IMR-90 (cell line): Measurements from ENCODE around the gene WDR6. TPM values are rescaled to one million over a fixed set of nuclear protein-coding genes. Genes with fewer than 3 reads are reported as not detected.
"Not testable (repeated sequence)": the region's sequence is repeated elsewhere in the genome, so short reads cannot be mapped to it uniquely, and the experiment has no call there.

Experiments
- ATAC-seq: fragments of 200-7000 bp; cut with Tn5 transposase; 2 replicates; pipeline ENCODE4 v1.9.1; 2020; ENCODE audit warnings: low read depth, mild to moderate bottlenecking, moderate library complexity
- BruUV-seq: library from RNA; stranded (reverse); fragments of 400-500 nt; replicated peaks from 2 replicates; lab custom pipeline; 2021; lab: Mats Ljungman, UMichigan
- CTCF ChIA-PET: fragments of 300-600 bp; formaldehyde crosslinking; extraction: SDS; loops from one replicate; lab custom pipeline; 2021; ENCODE audit warnings: antibody characterized with exemption; lab: Yijun Ruan, JAX
- POLR2A ChIA-PET: fragments of 300-600 bp; sonication (Branson Sonifier 250); formaldehyde crosslinking; loops from one replicate; lab custom pipeline; 2022; ENCODE audit warnings: antibody characterized with exemption; ENCODE audit not compliant: unreplicated experiment; lab: Charles Lee
- DNase-seq: peaks from one replicate; pipeline ENCODE4 v3.0.0; 2013
- H2AFZ ChIP-seq: replicated peaks from 2 replicates; pipeline ENCODE3; 2013; ENCODE audit warnings: low read length, mild to moderate bottlenecking; ENCODE audit not compliant: poor library complexity
- H2AK5ac ChIP-seq: 2 replicates; pipeline ENCODE4 v1.6.1; 2013; ENCODE audit warnings: low read depth, low read length, inconsistent platforms
- H2AK9ac ChIP-seq: replicated peaks from 2 replicates; pipeline ENCODE3; 2013; ENCODE audit warnings: mild to moderate bottlenecking, low read depth, low read length, moderate library complexity; ENCODE audit not compliant: poor library complexity
- H2BK120ac ChIP-seq: 2 replicates; pipeline ENCODE4 v1.6.1; 2013; ENCODE audit warnings: low read depth, low read length, inconsistent platforms
- H2BK15ac ChIP-seq: 3 replicates; pipeline ENCODE4 v1.6.1; 2013; ENCODE audit warnings: low read depth, low read length, inconsistent platforms
- H2BK20ac ChIP-seq: 2 replicates; pipeline ENCODE4 v1.6.1; 2013; ENCODE audit warnings: low read depth, mild to moderate bottlenecking, inconsistent platforms, low read length, moderate library complexity
- H2BK5ac ChIP-seq: 2 replicates; pipeline ENCODE4 v1.6.1; 2013; ENCODE audit warnings: mild to moderate bottlenecking, low read depth, low read length, inconsistent platforms; ENCODE audit not compliant: poor library complexity, severe bottlenecking
- H3K14ac ChIP-seq: replicated peaks from 2 replicates; pipeline ENCODE4 v1.6.1; 2013; ENCODE audit warnings: low read depth, low read length, inconsistent platforms
- H3K18ac ChIP-seq: 2 replicates; pipeline ENCODE4 v1.6.1; 2013; ENCODE audit warnings: low read depth, low read length, control low read depth
- H3K23ac ChIP-seq: 2 replicates; pipeline ENCODE4 v1.6.1; 2013; ENCODE audit warnings: low read depth, low read length, inconsistent platforms
- H3K27ac ChIP-seq: 2 replicates; pipeline ENCODE4 v1.5.1; 2013; ENCODE audit warnings: mild to moderate bottlenecking, control low read depth, low read length; ENCODE audit not compliant: insufficient read depth
- H3K27me3 ChIP-seq: 2 replicates; pipeline ENCODE4 v1.6.1; 2013; ENCODE audit warnings: low read length; ENCODE audit not compliant: control insufficient read depth, insufficient read depth
- H3K36me3 ChIP-seq: 2 replicates; pipeline ENCODE4 v1.6.1; 2013; ENCODE audit warnings: low read length, mixed read lengths; ENCODE audit not compliant: control insufficient read depth, insufficient read depth
- H3K4ac ChIP-seq: 2 replicates; pipeline ENCODE4 v1.6.1; 2013; ENCODE audit warnings: low read depth, low read length, inconsistent platforms
- H3K4me1 ChIP-seq: 2 replicates; pipeline ENCODE4 v1.6.1; 2013; ENCODE audit warnings: low read length, mixed read lengths; ENCODE audit not compliant: control insufficient read depth, insufficient read depth
- H3K4me2 ChIP-seq: 2 replicates; pipeline ENCODE4 v1.6.1; 2013; ENCODE audit warnings: low read depth, mild to moderate bottlenecking, control low read depth, low read length, moderate library complexity
- H3K4me3 ChIP-seq: 2 replicates; pipeline ENCODE4 v1.5.1; 2013; ENCODE audit warnings: low read depth, mild to moderate bottlenecking, control low read depth, low read length, moderate library complexity; ENCODE audit not compliant: insufficient read depth
- H3K56ac ChIP-seq: 2 replicates; pipeline ENCODE4 v1.6.1; 2013; ENCODE audit warnings: low read length, inconsistent platforms; ENCODE audit not compliant: insufficient read depth; ENCODE audit errors: extremely low read depth
- H3K79me1 ChIP-seq, 2 experiments: 2 replicates each; pipeline ENCODE4 v1.6.1; 2013; ENCODE audit warnings: low read length in 2 of 2, inconsistent platforms in 1 of 2, low read depth in 1 of 2
- H3K9ac ChIP-seq: 2 replicates; pipeline ENCODE4 v1.6.1; 2013; ENCODE audit warnings: low read depth, low read length, control low read depth
- H3K9me1 ChIP-seq: 2 replicates; pipeline ENCODE4 v1.6.1; 2013; ENCODE audit warnings: low read length, inconsistent platforms; ENCODE audit not compliant: insufficient read depth
- H3K9me3 ChIP-seq: 2 replicates; pipeline ENCODE4 v1.6.1; 2013; ENCODE audit warnings: low read length; ENCODE audit not compliant: control insufficient read depth, insufficient read depth
- H4K20me1 ChIP-seq: 2 replicates; pipeline ENCODE4 v1.6.1; 2013; ENCODE audit warnings: low read length, inconsistent platforms; ENCODE audit not compliant: insufficient read depth
- H4K5ac ChIP-seq: 2 replicates; pipeline ENCODE4 v1.6.1; 2013; ENCODE audit warnings: mild to moderate bottlenecking, low read depth, low read length, control low read depth
- H4K8ac ChIP-seq, 2 experiments: 2 replicates each; pipeline ENCODE4 v1.6.1; 2013; ENCODE audit warnings: low read depth in 2 of 2, low read length in 2 of 2, control low read depth in 1 of 2, inconsistent platforms in 1 of 2
- H4K91ac ChIP-seq: 2 replicates; pipeline ENCODE4 v1.6.1; 2013; ENCODE audit warnings: low read depth, low read length, inconsistent platforms; ENCODE audit not compliant: insufficient read depth
- MAZ ChIP-seq: IDR thresholded peaks from 2 replicates; pipeline ENCODE4 v1.6.1; 2012; ENCODE audit warnings: low read depth, mild to moderate bottlenecking, low read length, improper control_type of control experiment, moderate library complexity, borderline replicate concordance
- NFE2L2 ChIP-seq: fragments of 150-350 bp; IDR thresholded peaks from 2 replicates; pipeline ENCODE4 v1.6.1; 2016; ENCODE audit warnings: low read depth, mild to moderate bottlenecking, low read length
- WGBS, 2 experiments: methylation state at CpG; one replicate each; pipeline versions ENCODE4 v1.1.5 to v1.1.7; 2013; ENCODE audit warnings: missing lambda C conversion rate in 2 of 2; ENCODE audit not compliant: insufficient read length in 1 of 2; ENCODE audit errors: extremely low coverage in 2 of 2; 5-methylcytosine and 5-hydroxymethylcytosine counted together
- dilution Hi-C: fragments of 300-500 bp; cut with HindIII; formaldehyde crosslinking; loops from one replicate; pipeline ENCODE4 v1.14.3; 2018; ENCODE audit warnings: low sequenced_read_pairs; ENCODE audit not compliant: unreplicated experiment
- in situ Hi-C: fragments of 300-500 bp; cut with MboI; formaldehyde crosslinking; loops from 3 replicates; pipeline ENCODE4 v1.14.3; 2019; ENCODE audit warnings: low sequenced_read_pairs, inconsistent platforms, mixed read lengths
- intact Hi-C: fragments of 100-400 bp; cut with micrococcal nuclease; formaldehyde crosslinking; loops from 2 replicates; pipeline ENCODE4 v1.10.0; 2022
- polyA plus RNA-seq, 3 experiments: library from polyadenylated mRNA; depleted of rRNA; stranded (reverse); fragments of >200 nt; gene quantifications; 2 replicates each; pipeline ENCODE4 v1.2.3, GENCODE V29; 2012; ENCODE audit warnings: low replicate concordance in 1 of 3
- total RNA-seq: library from RNA; depleted of rRNA; stranded (reverse); fragments of >200 nt; gene quantifications from 2 replicates; pipeline ENCODE4 v1.2.3, GENCODE V29; 2012

WDR6 gene
- total and polyA plus RNA-seq, 2 of the 4 experiments (the other 2 are of a cell fraction) = 60.9 to 160 TPM

- H3K4me3 ChIP-seq = peak overlapping the region; percentile 87
- peak overlapping the region; percentile 94; the same call in 1 of the 2 replicates for H3K18ac ChIP-seq
- WGBS, 2 experiments = 45% methylated on average over 10 of the region's 41 CpGs; no CpG with 5 or more reads in 1 of the 2 experiments
- ATAC-seq (peak; percentile 82), DNase-seq (peak; percentile 71)
- ChIA-PET CTCF (interaction anchor here (0.9 to 1.5 kb wide), 4 partner anchors 10 to 86 kb away, joined by 3 to 10 read pairs (median 4); partner anchors contain the start of gene QRICH1), POLR2A (interaction anchor here (0.5 to 2.5 kb wide), 4 partner anchors 10 to 51 kb away, joined by 3 to 13 read pairs (median 8); partner anchors contain the start of genes DALRD3 and P4HTM)
- no peaks in the 10 kb centered on the region for H3K9me3 ChIP-seq
- H3K4ac ChIP-seq = peak overlapping the region; percentile 99
- dilution Hi-C loops (no loop called here), in situ Hi-C loops (no loop called here), intact Hi-C loops (loop anchor here (2.0 kb wide), 1 partner anchor 19 kb away; no protein-coding TSS in a partner anchor)
- peaks cover 26% of the 10 kb centered on the region for H3K9me1 ChIP-seq
- H4K20me1 ChIP-seq = peaks cover 36% of the 10 kb centered on the region
- peak overlapping the region; percentile 91; the same call in 1 of the 2 replicates for H3K23ac ChIP-seq
- H2BK20ac ChIP-seq = no peak overlapping the region
- BruUV-seq = no TSS peak
- H3K4me2 ChIP-seq = peak overlapping the region; percentile 92
- peak overlapping the region; percentile 99 for H3K14ac ChIP-seq
- peak overlapping the region; percentile 99 for H2AK9ac ChIP-seq
- H2AK5ac ChIP-seq = peak overlapping the region; percentile 98
- H3K36me3 ChIP-seq = peaks cover 18% of the 10 kb centered on the region
- peak overlapping the region; percentile 99 for H3K27ac ChIP-seq
- H4K5ac ChIP-seq = peak overlapping the region; percentile 97
- H2AFZ ChIP-seq = peak overlapping the region; percentile 95
- peak overlapping the region; percentile 99 for H4K91ac ChIP-seq
- H3K4me1 ChIP-seq = peaks cover 13% of the 10 kb centered on the region
- peak overlapping the region; percentile 98 for H4K8ac ChIP-seq
- H3K9ac ChIP-seq = peak overlapping the region; percentile 99
- H2BK15ac ChIP-seq = no peak overlapping the region; the same call in 1 of the 3 replicates
- TF ChIP-seq NFE2L2 (no peak), MAZ (peak; percentile 84)
- no peak overlapping the region for H3K56ac ChIP-seq
- peak overlapping the region; percentile 95 for H2BK5ac ChIP-seq
- peaks cover 0 to 58% of the 10 kb centered on the region in 2 experiments; a peak in 2 of 4 replicates for H3K79me1 ChIP-seq
- peak overlapping the region; percentile 69; the same call in 1 of the 2 replicates for H2BK120ac ChIP-seq
- no peaks in the 10 kb centered on the region for H3K27me3 ChIP-seq
Observed at GRCh38 chr3:49007771-49008528, 759 bp downstream of the WDR6 start.

GRCh38 chr3:49008627-49009026 lies 1.4 kb downstream of the WDR6 start:
- DNase-seq, H2AFZ ChIP-seq, dilution Hi-C loops, H2BK15ac ChIP-seq, H3K27me3 ChIP-seq, H4K5ac ChIP-seq, ATAC-seq, in situ Hi-C loops, H3K18ac ChIP-seq, intact Hi-C loops, H3K9ac ChIP-seq, H2BK20ac ChIP-seq, H3K9me3 ChIP-seq, H4K8ac ChIP-seq, H3K56ac ChIP-seq, CTCF ChIA-PET, BruUV-seq, H3K27ac ChIP-seq, H4K91ac ChIP-seq, H2BK120ac ChIP-seq, H2BK5ac ChIP-seq: not testable (repeated sequence)
- peaks cover 4 to 64% of the 10 kb centered on the region in 2 experiments; a peak in 2 of 4 replicates for H3K79me1 ChIP-seq
- H3K23ac ChIP-seq = peak overlapping the region; percentile 21; the same call in 1 of the 2 replicates
- peak overlapping the region; percentile 87 for H3K4me3 ChIP-seq
- H3K4me2 ChIP-seq = peak overlapping the region; percentile 92
- peaks cover 26% of the 10 kb centered on the region for H3K9me1 ChIP-seq
- peaks cover 43% of the 10 kb centered on the region for H4K20me1 ChIP-seq
- H2AK9ac ChIP-seq = peak overlapping the region; percentile 99
- POLR2A ChIA-PET = interaction anchor here (0.6 to 2.5 kb wide), 3 partner anchors 9 to 420 kb away, joined by 4 to 13 read pairs (median 6); partner anchors contain the start of gene DALRD3
- peaks cover 24% of the 10 kb centered on the region for H3K36me3 ChIP-seq
- 0 out of 2 replicates have a peak overlapping the region, but pooled peaks have one; percentile 94 for H2AK5ac ChIP-seq
- peaks cover 13% of the 10 kb centered on the region for H3K4me1 ChIP-seq
- H3K4ac ChIP-seq = 0 out of 2 replicates have a peak overlapping the region, but pooled peaks have one; percentile 5
- 0 out of 2 replicates have a peak overlapping the region, but pooled peaks have one; percentile 12 for H3K14ac ChIP-seq
- no CpG with 5 or more reads among the region's 5 CpGs for WGBS, 2 experiments
